HG02973 (cell line): ENCODE measurements around the gene FKBP8.
"Not testable (repeated sequence)": the region's sequence is repeated elsewhere in the genome, so short reads cannot be mapped to it uniquely, and the experiment has no call there.

Source experiments
- ATAC-seq: cut with Tn5 transposase; IDR thresholded peaks from one replicate; pipeline ENCODE4 v1.9.1; 2021; ENCODE audit warnings: moderate library complexity; ENCODE audit not compliant: unreplicated experiment

The FKBP8 gene

DNA sequence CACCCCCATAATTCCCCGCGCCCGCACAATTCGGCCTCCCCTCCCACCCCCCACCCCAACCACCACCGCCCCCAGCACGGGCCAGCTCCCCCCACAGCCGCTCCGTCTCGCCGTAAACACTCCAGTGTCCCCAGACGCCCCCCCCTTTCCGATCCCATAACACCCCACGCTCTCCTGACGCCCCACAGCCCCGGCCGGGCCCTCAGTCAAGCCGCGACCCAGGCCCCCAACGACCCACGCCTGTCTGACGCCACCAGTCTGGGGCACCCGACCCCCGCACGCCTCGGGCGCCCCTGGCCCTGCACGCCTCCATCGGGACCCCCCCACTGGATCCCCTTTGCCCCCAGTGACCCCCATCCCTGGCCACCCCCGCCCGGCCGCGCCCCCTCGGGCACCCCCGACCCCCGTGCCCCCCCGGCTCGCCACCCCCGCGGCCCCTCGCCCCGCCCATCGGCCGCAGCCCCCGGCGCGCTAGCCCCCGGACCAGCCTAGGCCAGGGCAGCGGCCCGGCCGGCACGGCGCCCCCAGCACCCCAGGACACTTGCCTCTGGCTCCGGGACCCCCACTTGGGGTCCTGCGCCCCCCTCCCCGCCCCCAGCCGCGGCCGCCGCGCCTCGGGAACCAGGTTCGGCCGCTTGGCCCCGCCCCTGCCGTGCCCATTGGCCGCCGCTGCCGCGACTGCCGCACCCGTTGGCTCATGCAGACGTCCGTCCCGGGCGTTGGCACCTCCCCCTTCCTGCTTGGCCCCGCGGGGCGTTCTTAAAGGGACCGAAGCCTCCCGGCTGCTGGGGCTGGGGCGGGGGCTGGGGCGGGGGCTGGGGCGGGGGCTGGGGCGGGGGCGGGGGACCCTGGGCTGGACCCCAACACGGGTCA is at the start of gene FKBP8:
Gene FKBP8 (minus strand): TSS at position 633 of the 873 bp plus-strand sequence. CDS start 1,603 bp downstream, outside the sequence.
- ATAC-seq = peak; percentile 81

DNA sequence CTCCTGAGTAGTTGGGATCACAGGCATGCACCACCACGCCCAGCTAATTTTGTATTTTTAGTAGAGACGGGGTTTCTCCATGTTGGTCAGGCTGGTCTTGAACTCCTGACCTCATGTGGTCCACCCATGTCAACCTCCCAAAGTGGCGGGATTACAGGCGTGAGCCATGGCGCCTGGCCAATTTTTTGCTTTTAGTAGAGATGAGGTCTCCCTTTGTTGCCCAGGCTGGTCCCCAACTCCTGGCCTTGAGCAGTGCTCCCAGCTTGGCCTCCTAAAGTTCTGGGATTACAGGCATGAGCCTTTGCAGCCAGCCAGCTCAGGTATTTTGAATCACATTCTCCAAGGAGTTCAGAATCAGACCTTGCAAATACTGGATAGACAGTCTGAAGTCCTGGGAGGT is 49.4 kb upstream of the FKBP8 start:
- ATAC-seq = not testable (repeated sequence)

DNA sequence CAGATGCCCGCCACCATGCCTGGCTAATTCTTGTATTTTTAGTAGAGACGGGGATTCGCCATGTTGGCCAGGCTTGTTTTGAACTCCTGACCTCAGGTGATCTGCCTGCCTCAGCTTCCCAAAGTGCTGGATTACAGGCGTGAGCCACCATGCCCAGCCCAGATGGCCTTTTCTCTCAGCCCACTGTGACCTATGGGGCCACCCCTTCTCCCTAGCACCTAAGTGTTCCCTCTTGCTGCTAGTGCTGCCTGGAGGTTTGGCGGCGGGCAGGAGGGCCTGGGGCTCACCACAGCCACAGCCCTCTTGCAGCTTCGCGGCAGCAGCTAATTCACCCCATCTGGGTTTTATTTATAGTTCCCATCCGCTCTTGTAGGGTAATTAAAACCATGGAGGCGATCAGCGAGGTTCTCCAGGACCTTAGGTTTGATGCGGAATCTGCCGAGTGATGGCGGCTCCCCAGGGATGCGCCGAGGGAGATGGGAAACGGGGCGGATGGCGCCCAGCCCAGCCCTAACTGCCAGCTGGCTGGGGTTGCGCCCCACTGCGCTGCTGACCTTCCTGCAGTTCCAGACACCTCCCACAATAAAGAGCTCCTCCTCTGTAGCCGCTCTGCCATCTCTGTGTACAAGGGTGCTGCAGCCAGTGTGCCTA is 48.5 kb upstream of the FKBP8 start:
- no peak for ATAC-seq

DNA sequence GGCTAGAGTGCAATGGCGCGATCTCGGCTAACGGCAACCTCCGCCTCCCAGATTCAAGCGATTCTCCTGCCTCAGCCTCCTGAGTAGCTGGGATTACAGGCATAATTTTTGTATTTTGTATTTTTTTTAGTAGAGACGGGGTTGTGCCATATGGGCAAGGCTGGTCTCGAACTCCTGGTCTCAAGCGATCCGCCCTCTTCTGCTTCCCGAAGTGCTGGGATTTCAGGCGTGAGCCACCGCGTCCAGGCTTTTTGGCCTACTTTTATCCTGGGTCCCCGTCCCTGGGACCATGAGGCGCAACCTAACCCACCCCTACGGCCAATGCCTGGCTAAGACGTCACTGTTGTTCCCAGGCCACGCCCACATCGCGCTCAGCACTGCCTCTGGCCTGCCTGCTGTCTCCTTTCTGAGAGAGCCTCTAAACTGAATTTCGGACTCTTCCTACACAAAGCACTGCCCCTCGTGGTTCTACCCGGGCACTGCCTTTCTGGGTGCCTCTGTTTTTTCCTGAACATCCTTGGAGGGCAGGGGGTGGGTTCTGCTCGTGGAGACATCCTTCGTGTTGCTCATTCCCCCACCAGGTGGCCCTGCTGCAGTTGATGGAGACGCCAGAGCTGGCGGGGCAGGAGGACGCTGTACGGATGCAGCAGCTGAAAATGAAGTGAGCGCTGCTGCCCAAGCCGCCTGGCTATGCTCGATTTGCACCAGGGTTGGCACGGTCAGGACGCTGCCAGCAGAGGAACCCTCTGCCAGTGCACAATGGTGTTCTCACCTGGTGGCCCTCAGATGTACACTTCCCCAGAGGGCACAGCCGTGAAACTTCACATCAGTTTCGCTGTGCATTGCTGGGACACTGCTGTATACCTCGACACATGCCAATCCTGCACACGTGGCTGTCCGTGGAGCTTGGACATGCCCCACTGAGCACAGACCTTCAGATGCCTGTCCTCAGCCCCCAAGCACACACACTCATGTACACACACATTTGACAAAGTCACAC is 47.2 kb upstream of the FKBP8 start:
- ATAC-seq = no peak

DNA sequence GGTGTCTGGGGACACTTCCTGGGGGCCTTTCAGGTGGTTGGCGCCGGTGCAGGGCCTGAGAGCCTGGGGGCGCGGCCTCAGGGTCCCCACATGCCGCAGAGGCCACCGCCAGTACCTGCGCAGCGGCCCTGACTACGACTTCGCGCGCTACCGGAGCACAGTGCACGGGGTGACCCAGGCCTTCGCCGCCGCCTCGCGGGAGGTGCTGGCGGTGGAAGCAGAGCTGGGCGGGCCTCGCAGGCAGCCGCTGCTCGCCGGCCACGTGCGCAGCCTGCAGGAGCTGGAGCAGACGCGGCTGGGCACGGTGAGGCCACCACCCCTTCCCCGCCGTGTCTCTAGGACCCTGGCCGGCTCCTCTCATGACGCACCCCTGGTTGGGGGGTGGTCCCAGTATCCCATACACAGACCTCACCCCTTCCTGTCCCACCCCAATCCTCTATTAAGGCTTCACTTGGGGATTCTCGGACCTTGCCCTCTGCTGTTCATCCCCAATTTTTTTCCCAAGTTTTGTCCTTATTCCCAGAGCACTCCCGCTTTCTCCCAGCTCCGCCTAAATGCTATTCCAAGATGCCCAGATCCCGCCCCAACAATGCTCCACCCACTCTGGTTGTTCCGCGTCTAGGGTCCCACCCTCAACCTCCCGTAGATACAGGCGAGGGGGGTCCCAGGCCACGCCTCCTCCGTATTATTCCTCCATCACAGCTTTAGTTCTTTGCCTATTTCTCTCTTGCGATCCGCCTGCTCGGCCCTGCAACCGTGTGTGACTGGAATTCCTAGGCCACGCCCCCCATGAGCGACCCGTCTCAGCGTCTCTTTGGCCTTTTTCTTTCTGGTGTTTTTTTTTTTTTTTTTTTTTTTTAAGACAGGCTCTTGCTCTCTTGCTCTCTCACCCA is 46.3 kb upstream of the FKBP8 start:
- ATAC-seq = peak; percentile 30

DNA sequence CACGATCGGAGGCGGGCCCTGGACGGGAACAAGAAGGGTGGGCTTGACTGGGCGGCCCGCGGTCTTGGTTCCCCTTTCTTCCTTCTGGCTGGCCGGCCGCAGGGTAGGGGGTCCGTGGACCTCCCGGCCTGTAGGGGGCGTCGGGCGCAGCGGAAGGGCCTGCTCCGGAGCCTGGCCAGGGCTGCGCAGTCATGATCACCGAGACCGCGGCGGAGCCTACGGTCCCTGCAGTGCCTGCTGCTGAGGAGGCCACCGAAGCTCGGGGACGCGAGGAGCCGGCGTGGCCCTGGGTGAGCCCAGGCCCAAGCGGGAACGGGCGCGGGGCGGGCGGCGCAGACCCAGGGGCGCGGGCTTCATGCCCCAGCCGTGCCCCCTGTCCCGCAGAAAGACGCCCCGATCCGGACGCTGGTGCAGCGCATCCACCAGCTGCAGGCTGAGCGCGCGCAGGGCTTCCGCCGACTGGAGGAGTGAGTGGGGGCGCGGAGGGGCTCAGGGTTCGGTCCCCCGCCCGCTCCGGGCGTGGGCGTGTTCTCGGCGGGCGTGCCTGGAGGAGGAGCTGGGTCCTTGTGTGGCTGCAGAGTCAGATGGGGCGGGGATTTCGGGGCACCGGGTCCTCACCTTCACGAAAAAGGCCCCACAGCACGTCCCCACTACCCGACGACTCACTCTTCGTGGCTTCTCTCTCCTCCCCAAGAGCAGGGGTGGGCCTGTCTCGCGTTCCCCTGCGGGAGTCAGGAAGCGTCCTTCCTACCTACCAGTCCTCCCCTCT is 45.4 kb upstream of the FKBP8 start, which contains the start of gene REX1BD:
Gene REX1BD (plus strand): TSS at position 188 of the 769 bp plus-strand sequence. CDS start 4 bp downstream, at position 192.
- peak; percentile 65 for ATAC-seq

DNA sequence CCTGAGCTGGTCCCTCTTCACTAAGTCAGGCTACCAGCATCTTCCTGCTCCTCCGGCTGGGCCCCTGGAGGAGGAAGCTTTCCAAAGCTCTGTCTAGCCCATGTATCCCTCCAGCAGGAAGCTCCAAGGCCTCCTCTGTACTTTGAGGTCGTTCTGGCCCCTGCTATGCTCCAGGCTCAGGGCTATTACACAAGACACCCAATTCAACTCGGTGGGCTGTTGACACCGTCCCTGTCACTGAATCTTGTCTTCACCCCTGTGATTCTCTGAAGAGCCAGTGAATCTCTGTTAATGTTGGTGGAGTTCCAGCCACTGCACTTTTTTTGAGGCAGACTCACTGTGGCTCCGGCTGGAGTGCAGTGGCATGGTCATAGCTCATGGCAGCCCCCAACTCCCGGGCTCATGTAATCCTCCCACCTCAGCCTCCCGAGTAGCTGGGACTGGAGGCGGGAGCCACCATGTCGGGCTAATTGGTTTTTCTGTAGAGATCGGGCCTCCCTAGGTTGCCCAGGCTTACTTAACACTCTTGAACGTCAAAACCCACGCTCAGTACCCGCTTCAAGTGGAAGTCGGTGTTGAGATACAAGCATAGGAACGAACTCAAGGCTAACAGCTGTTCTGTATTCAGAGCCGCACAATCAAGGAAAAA is 44.7 kb upstream of the FKBP8 start:
- ATAC-seq = no peak

DNA sequence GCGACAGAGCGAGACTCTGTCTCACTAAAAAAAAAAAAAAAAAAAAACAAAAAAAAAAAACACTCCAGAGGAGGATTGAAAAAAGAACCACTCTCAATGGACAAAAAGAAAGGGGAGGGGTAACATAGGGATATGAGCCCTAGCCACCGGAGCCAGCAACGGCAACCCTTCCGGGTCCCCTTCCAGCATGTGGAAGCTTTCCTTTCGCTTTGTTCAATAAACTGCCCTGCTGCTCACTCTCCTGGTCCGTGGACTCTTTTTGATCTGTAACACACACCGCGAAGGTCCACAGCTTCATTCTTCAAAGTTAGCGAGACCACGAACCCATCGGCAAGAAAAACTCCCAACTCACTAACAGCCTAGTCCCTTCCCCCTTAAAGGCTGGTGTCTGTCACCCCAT is 44.2 kb upstream of the FKBP8 start:
- ATAC-seq = no peak

DNA sequence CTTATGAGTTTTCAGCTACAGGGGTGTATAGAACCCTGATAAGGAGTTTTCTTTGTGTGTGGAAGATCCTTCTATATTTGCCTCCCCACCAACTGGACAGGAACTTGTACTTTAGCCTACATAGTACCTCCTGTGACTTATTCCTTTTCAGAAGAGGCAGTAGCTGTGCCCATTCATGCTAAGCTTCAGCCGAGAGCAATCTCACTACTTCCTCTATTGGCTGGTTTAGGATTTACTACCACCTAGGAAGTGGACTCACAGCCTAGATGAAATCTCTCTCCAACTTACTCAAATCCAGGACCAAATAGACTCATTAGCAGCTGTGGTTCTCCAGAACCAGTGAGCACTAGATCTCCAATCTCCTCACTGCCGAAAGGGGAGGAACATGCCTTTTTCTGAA is 42.9 kb upstream of the FKBP8 start:
- ATAC-seq = no peak

DNA sequence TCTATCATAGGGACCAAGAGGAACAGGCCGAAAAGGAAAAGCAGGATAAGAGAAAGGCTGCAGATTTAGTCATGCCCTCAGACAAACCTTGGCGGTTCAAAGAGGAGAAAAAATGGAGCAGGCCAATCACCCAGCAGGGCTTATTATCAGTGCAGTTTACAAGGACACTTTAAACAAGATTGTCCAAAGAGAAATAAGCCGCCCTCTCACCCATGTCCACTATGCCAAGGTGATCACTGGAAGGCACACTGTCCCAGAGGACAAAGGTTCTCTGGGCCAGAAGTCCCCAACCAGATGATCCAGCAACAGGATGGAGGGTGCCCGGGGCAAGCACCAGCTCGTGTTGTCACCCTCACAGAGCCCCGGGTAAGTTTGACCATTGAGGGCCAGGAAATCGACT is 36.9 kb upstream of the FKBP8 start:
- no peak for ATAC-seq

DNA sequence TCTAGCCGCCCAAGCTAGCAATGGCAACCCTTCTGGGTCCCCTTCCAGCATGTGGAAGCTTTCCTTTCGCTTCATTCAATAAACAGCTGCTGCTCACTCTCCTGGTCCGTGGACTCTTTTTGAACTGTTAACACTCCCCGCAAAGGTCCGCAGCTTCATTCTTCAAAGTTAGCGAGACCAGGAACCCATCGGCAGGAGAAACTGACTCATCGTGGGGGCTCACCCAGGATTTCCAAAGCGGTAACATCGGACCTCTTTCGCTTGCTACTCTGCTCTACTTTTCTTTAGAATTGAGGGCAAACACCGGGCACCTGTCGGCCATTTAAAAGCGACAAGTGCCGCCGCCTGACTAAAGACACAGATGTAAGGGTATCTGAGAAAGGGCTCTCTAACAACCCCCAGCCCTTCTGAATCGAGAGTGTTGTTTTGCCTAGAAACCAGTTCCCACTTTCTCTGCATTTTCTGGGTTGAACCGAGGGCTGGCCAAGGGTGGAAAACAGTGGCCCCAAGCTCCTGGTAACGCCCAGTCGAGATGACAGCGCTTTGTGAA is 34.1 kb upstream of the FKBP8 start:
- ATAC-seq = no peak

DNA sequence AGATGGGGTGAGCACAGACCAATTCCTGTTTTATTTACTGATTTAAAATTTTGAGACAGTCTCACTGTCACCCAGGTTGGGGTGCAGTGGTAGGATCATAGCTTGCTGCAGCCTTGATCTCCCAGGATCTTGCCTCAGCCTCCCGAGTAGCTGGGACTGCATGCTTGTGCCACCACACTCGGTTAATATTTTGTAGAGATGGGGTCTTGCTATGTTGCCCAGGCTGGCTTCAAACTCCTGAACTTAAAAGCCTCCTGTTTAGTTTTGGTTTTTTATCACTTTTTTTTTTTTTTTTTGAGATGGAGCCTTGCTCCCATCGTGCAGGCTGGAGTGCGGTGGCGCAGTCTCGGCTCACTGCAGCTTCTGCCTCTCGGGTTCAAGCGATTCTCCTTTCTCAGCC is 33.0 kb upstream of the FKBP8 start:
- ATAC-seq = no peak

DNA sequence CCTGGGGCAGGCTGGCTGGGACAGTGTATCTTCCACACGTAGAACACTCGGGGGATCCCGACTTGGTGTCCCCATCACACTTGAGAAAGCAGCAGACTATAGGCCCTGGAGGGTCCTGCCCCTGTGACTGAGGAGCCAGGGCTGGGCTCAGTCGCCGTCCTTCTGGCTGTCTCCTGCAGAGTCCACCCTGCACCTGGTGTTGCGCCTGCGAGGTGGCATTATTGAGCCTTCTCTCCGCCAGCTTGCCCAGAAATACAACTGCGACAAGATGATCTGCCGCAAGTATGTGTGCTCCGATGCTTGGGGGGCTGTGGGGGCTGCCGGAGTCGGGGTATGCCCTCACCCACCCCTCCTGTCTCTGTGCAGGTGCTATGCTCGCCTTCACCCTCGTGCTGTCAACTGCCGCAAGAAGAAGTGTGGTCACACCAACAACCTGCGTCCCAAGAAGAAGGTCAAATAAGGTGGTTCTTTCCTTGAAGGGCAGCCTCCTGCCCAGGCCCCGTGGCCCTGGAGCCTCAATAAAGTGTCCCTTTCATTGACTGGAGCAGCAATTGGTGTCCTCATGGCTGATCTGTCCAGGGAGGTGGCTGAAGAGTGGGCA is 31.4 kb upstream of the FKBP8 start:
- ATAC-seq = no peak

DNA sequence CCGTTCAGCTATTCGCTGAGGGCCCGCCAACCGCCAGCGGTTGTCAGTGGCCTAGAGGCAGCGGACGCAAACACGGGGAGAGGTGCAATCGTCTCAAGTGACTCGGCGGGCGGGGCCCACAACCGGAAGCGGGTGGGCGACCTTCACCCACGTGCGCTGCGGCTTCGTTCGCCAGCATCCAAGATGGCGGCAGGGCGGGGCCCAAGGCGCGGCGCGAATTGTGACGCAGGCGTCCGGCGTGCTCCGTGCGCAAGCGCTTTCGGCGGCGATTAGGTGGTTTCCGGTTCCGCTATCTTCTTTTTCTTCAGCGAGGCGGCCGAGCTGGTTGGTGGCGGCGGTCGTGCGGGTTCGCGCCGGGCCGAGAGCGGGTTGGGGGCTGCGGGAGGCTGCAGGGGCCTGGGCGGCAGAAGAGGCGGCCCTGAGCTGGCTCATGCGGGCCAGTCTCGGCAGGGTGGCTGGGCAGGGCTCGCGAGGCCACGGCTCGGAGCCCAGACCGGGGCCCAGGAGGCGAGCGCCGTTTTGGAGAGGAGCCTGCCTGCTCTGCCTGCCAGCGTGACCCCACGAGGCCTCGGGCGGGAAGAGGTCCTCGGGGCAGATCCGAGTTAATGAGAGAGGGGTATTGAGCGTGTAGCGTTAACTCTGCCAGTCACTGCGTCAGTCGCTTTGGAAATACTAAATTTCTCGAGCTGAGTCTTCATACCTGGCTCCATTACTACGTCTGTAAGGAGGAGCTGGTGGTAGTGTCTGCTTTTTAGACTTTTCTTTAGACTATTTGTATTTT is 28.4 kb upstream of the FKBP8 start, which contains the start of gene UBA52:
Gene UBA52 (plus strand): TSS at position 294 of the 781 bp plus-strand sequence. CDS start 1,444 bp downstream, outside the sequence.
- ATAC-seq = peak; percentile 79

DNA sequence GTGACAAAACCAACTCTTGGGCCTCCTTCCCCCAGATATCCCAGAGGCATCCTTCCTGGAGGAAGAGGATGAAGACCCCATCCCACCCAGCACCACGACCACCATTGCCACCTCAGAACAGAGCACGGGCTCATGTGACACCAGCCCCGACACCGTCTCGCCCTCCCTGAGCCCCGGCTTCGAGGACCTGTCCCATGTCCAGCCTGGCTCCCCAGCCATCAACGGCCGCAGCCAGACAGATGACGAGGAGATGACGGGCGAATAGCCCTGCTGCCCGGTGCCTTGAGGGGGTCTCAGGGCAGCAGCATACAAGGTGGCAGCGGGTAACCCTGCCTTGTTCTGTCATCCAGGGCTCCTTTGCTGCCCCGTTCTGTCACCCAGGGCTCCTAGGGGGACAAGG is 25.0 kb upstream of the FKBP8 start:
- ATAC-seq = no peak

DNA sequence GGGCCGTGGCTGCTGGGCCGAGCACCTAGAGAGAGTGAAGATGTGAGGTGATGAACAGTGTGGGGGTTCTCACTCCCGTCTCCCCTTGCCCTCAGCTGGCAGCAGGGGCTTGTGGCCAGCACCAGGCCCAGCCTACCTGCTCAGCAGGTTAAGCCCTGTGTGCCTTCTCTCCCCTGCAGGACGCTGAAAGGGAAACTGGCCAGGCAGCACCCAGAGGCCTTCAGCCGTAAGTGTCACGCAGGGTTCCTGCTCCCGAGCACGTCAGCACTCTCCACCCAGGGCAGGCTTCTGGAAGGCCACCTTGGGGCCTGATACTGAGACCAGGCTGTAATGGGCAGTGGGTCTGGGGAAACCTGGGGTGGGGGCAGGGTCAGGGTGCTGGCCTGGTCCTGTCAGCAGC is 23.6 kb upstream of the FKBP8 start:
- no peak for ATAC-seq

DNA sequence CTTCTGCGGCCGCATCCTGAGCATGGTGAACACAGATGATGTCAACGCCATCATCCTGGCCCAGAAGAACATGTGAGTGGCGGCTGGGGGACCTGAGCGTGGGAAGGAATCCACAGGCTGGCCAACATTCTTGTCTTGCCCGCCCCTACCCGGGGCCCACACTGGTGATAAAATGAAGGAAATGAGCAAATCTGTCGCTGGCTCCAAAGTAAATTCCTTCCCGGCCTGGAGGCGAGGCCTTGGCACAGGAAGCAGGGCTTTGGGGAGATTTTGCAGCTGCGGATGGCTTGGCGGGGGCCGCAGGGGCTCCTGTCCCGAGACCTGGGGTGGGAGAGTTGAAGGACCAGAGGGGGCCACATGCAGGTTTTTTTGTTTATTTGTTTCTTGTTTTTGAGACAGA is 18.7 kb upstream of the FKBP8 start:
- no peak for ATAC-seq
